ENCODE measurements around the gene ARHGAP26.

Gene ARHGAP26

GRCh38 chr5:143234162-143234842, 464.1 kb downstream of the ARHGAP26 start:
- Histone ChIP-seq H3K36me3 (ENCODE audit: control insufficient read depth in 1 of 2, insufficient read depth in 2 of 2, low read length in 2 of 2) (no peaks in the 10 kb centered on the region), H3K9me3 (ENCODE audit: control insufficient read depth in 1 of 2, low read length in 2 of 2) (no peaks in the 10 kb centered on the region), H3K4me3 (ENCODE audit: low read depth in 1 of 2, low read length in 2 of 2) (no peak overlapping the region), H3K27ac (ENCODE audit: low read length) (no peak overlapping the region), H3K27me3 (ENCODE audit: low read depth, low read length) (no peaks in the 10 kb centered on the region), H3K4me1 (ENCODE audit: control insufficient read depth in 1 of 2, insufficient read depth in 2 of 2, low read length in 2 of 2) (peaks cover 0 to 4% of the 10 kb centered on the region in 2 donors)

DNA sequence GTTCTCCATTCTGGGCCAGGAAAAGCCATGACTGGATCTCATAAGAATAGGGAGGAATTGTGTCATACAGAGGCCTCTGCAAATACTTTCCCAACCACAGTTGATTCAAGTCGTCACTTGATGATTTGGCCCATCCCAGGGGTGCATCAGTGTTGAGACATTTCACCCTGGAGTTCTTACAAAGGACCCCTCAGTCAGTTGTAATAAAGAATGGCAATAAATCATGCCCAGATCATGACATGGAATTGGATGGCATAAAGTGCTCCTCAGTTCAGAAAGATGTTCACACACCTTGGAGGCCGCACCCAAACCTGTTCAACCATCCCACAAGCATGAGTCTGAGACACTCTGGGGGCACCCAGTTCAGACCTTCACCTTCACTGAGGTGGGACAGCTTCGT, 465.2 kb downstream of the ARHGAP26 start:
- no peak overlapping the region for H3K27ac ChIP-seq (ENCODE audit: low read length)

DNA sequence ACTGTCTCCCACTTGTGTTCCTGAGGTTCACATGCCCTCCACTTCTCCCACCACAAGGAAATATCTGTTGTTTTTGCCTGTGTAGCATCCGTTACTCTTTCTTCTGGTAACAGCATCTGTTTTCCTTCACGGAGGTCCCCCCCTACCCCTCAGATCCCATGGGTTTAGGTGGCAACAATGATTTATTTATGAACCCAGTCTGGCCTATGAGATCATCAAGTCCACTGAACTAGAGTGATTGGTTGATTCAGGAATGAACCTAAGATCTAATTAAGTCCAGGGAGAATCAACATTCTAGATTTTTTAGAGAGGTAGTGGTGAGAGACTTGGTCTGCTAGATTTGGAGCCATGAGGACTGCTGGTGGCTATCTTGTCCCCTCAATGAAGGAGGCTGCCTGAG, 466.5 kb downstream of the ARHGAP26 start:
- no peak overlapping the region for H3K27ac ChIP-seq (ENCODE audit: low read length)
- no peaks in the 10 kb centered on the region for H3K36me3 ChIP-seq (ENCODE audit: control insufficient read depth in 1 of 2, insufficient read depth in 2 of 2, low read length in 2 of 2)
- peaks cover 0 to 4% of the 10 kb centered on the region in 2 donors for H3K4me1 ChIP-seq (ENCODE audit: control insufficient read depth in 1 of 2, insufficient read depth in 2 of 2, low read length in 2 of 2)
- no peaks in the 10 kb centered on the region for H3K27me3 ChIP-seq (ENCODE audit: low read depth, low read length)
- no peaks in the 10 kb centered on the region for H3K9me3 ChIP-seq (ENCODE audit: control insufficient read depth in 1 of 2, low read length in 2 of 2)
- H3K4me3 ChIP-seq (ENCODE audit: low read depth in 1 of 2, low read length in 2 of 2): no peak overlapping the region

More for the DNA sequence above, 465.2 kb downstream of the ARHGAP26 start:
- Histone ChIP-seq H3K4me1 (ENCODE audit: control insufficient read depth in 1 of 2, insufficient read depth in 2 of 2, low read length in 2 of 2) (peaks cover 0 to 4% of the 10 kb centered on the region in 2 donors), H3K4me3 (ENCODE audit: low read depth in 1 of 2, low read length in 2 of 2) (no peak overlapping the region), H3K27me3 (ENCODE audit: low read depth, low read length) (no peaks in the 10 kb centered on the region), H3K36me3 (ENCODE audit: control insufficient read depth in 1 of 2, insufficient read depth in 2 of 2, low read length in 2 of 2) (no peaks in the 10 kb centered on the region), H3K9me3 (ENCODE audit: control insufficient read depth in 1 of 2, low read length in 2 of 2) (no peaks in the 10 kb centered on the region)

DNA sequence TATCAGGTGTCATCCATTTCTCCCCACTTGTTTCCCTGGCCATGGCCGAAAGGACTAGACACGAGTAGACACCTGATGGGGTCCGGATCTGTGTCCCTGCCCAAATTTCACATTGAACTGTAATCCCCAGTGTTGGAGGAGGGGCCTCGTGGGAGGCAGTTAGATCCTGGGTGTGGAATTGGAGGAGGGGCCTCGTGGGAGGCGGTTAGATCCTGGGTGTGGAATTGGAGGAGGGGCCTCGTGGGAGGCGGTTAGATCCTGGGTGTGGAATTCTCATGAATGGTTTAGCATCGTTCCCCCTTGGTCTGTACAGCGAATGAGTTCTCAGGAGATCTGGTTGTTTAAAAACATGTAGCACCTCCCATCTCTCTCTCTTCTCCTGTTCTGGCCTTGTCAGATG, 467.5 kb downstream of the ARHGAP26 start:
- H3K27me3 ChIP-seq (ENCODE audit: low read depth, low read length): no peaks in the 10 kb centered on the region
- no peak overlapping the region for H3K4me3 ChIP-seq (ENCODE audit: low read depth in 1 of 2, low read length in 2 of 2)
- H3K9me3 ChIP-seq (ENCODE audit: control insufficient read depth in 1 of 2, low read length in 2 of 2): no peaks in the 10 kb centered on the region
- H3K36me3 ChIP-seq (ENCODE audit: control insufficient read depth in 1 of 2, insufficient read depth in 2 of 2, low read length in 2 of 2): no peaks in the 10 kb centered on the region
- H3K4me1 ChIP-seq (ENCODE audit: control insufficient read depth in 1 of 2, insufficient read depth in 2 of 2, low read length in 2 of 2): peaks cover 0 to 4% of the 10 kb centered on the region in 2 donors
- H3K27ac ChIP-seq (ENCODE audit: low read length): no peak overlapping the region

GRCh38 chr5:143238620-143239019, 468.4 kb downstream of the ARHGAP26 start:
- Histone ChIP-seq H3K27me3 (ENCODE audit: low read depth, low read length) (no peaks in the 10 kb centered on the region), H3K4me3 (ENCODE audit: low read depth in 1 of 2, low read length in 2 of 2) (no peak overlapping the region), H3K27ac (ENCODE audit: low read length) (no peak overlapping the region), H3K9me3 (ENCODE audit: control insufficient read depth in 1 of 2, low read length in 2 of 2) (no peaks in the 10 kb centered on the region), H3K4me1 (ENCODE audit: control insufficient read depth in 1 of 2, insufficient read depth in 2 of 2, low read length in 2 of 2) (peaks cover 2% of the 10 kb centered on the region in 2 donors), H3K36me3 (ENCODE audit: control insufficient read depth in 1 of 2, insufficient read depth in 2 of 2, low read length in 2 of 2) (no peaks in the 10 kb centered on the region)

DNA sequence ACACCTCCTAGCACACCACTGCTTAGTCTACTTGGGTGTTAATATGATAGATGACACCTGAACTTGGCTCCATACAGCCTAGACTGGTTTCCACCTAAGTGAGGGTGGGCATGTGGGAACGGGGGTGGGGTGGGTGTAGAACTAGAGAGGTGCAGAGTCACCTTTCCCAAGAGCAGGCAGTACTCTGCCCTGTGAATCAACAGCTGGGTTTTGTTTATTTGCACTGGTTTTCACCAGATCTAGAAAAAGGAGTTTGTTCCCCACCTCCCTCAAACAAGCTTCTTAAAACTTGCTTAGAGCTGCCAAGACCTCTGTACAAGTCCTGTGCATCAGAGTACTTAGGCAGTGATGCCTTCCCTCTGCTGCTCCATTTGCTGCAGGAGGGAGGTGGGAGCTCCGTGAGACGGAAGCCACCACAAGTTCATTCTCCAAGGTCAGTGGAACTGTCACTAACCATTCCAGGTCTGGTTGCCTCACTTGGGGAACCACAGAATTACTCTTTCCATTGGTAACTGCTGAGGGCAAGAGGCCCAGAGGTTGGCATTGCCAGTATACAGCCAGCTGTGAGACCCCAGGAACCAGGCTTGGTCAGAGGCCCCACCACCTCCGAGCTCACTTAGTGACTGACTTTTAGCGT, 469.8 kb downstream of the ARHGAP26 start:
- no peaks in the 10 kb centered on the region for H3K9me3 ChIP-seq (ENCODE audit: control insufficient read depth in 1 of 2, low read length in 2 of 2)
- no peak overlapping the region for H3K27ac ChIP-seq (ENCODE audit: low read length)
- no peak overlapping the region for H3K4me3 ChIP-seq (ENCODE audit: low read depth in 1 of 2, low read length in 2 of 2)
- H3K4me1 ChIP-seq (ENCODE audit: control insufficient read depth in 1 of 2, insufficient read depth in 2 of 2, low read length in 2 of 2): peaks cover 4 to 9% of the 10 kb centered on the region in 2 donors
- H3K27me3 ChIP-seq (ENCODE audit: low read depth, low read length): no peaks in the 10 kb centered on the region
- H3K36me3 ChIP-seq (ENCODE audit: control insufficient read depth in 1 of 2, insufficient read depth in 2 of 2, low read length in 2 of 2): no peaks in the 10 kb centered on the region

DNA sequence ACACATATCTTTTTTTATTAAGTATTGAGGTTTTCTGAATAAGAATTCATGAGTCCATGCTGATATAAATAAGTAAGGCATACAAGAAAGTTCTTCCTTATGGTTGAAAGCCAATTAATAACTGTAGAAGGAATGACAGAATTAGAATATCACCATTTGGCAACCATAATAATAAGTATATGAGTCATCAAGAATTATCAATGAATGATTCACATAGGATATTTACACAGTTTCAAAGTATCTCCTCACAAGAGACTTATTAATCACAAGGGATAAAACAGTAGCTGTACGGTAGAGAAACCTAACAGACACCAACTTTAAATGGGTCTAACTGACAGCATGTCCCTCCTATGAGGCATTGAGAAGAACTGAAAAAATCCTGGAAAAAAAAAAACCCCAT, 471.7 kb downstream of the ARHGAP26 start:
- H3K36me3 ChIP-seq (ENCODE audit: control insufficient read depth in 1 of 2, insufficient read depth in 2 of 2, low read length in 2 of 2): no peaks in the 10 kb centered on the region
- H3K27me3 ChIP-seq (ENCODE audit: low read depth, low read length): no peaks in the 10 kb centered on the region
- H3K4me3 ChIP-seq (ENCODE audit: low read depth in 1 of 2, low read length in 2 of 2): no peak overlapping the region
- H3K27ac ChIP-seq (ENCODE audit: low read length): no peak overlapping the region
- H3K4me1 ChIP-seq (ENCODE audit: control insufficient read depth in 1 of 2, insufficient read depth in 2 of 2, low read length in 2 of 2): peaks cover 4 to 9% of the 10 kb centered on the region in 2 donors
- H3K9me3 ChIP-seq (ENCODE audit: control insufficient read depth in 1 of 2, low read length in 2 of 2): no peaks in the 10 kb centered on the region

- H3K27ac ChIP-seq (ENCODE audit: low read length): no peak overlapping the region
- peaks cover 4 to 9% of the 10 kb centered on the region in 2 donors for H3K4me1 ChIP-seq (ENCODE audit: control insufficient read depth in 1 of 2, insufficient read depth in 2 of 2, low read length in 2 of 2)
- no peaks in the 10 kb centered on the region for H3K36me3 ChIP-seq (ENCODE audit: control insufficient read depth in 1 of 2, insufficient read depth in 2 of 2, low read length in 2 of 2)
- no peaks in the 10 kb centered on the region for H3K27me3 ChIP-seq (ENCODE audit: low read depth, low read length)
- no peaks in the 10 kb centered on the region for H3K9me3 ChIP-seq (ENCODE audit: control insufficient read depth in 1 of 2, low read length in 2 of 2)
- H3K4me3 ChIP-seq (ENCODE audit: low read depth in 1 of 2, low read length in 2 of 2): no peak overlapping the region
Observed at GRCh38 chr5:143243103-143243502, 472.9 kb downstream of the ARHGAP26 start.

DNA sequence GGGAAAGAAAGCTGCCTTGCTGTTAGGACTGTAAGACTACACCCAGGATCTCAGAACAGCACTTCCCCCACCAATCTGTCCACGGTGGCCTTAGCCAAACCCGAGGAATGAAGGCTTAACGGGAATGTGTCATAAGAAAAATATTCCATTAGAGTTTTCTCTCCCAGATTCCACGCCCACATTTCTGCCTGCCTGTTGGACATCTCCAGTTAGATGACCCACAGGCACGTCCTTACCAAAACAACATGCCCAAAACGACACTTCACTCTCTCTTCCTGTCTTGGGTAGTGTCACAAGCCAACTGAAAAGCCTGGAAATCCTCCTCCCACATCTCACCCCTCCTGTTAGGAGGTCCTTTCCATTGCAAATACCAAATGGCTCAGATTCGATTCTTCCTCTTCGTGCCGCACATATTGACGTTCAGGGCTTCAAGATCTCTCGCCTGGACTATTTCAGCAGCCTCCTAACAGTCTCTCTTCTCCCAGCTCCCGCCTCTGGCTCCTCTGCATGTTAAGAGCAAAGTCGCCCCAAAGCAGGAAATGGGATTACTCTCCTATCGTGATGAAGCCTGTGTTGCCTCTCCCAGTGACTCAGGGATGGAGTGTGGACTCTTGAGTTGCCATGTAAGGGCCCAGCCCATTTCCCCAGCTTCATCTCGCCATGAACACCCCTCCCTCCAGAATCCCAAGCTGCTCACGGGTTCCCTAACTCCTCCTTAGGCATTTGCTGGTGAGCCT, 474.0 kb downstream of the ARHGAP26 start:
- H3K4me3 ChIP-seq (ENCODE audit: low read depth in 1 of 2, low read length in 2 of 2): peak overlapping the region; percentile 38 to 45
- H3K27me3 ChIP-seq (ENCODE audit: low read depth, low read length): no peaks in the 10 kb centered on the region
- H3K27ac ChIP-seq (ENCODE audit: low read length): peak overlapping the region; percentile 88
- H3K4me1 ChIP-seq (ENCODE audit: control insufficient read depth in 1 of 2, insufficient read depth in 2 of 2, low read length in 2 of 2): peaks cover 4 to 9% of the 10 kb centered on the region in 2 donors
- H3K9me3 ChIP-seq (ENCODE audit: control insufficient read depth in 1 of 2, low read length in 2 of 2): no peaks in the 10 kb centered on the region
- no peaks in the 10 kb centered on the region for H3K36me3 ChIP-seq (ENCODE audit: control insufficient read depth in 1 of 2, insufficient read depth in 2 of 2, low read length in 2 of 2)

GRCh38 chr5:143244990-143245389, 474.8 kb downstream of the ARHGAP26 start:
- no peaks in the 10 kb centered on the region for H3K27me3 ChIP-seq (ENCODE audit: low read depth, low read length)
- peak overlapping the region; percentile 88 for H3K27ac ChIP-seq (ENCODE audit: low read length)
- no peaks in the 10 kb centered on the region for H3K9me3 ChIP-seq (ENCODE audit: control insufficient read depth in 1 of 2, low read length in 2 of 2)
- peaks cover 4 to 9% of the 10 kb centered on the region in 2 donors for H3K4me1 ChIP-seq (ENCODE audit: control insufficient read depth in 1 of 2, insufficient read depth in 2 of 2, low read length in 2 of 2)
- no peak overlapping the region for H3K4me3 ChIP-seq (ENCODE audit: low read depth in 1 of 2, low read length in 2 of 2)
- no peaks in the 10 kb centered on the region for H3K36me3 ChIP-seq (ENCODE audit: control insufficient read depth in 1 of 2, insufficient read depth in 2 of 2, low read length in 2 of 2)

- no peak overlapping the region for H3K4me3 ChIP-seq (ENCODE audit: low read depth in 1 of 2, low read length in 2 of 2)
- no peaks in the 10 kb centered on the region for H3K27me3 ChIP-seq (ENCODE audit: low read depth, low read length)
- no peaks in the 10 kb centered on the region for H3K36me3 ChIP-seq (ENCODE audit: control insufficient read depth in 1 of 2, insufficient read depth in 2 of 2, low read length in 2 of 2)
- H3K4me1 ChIP-seq (ENCODE audit: control insufficient read depth in 1 of 2, insufficient read depth in 2 of 2, low read length in 2 of 2): peaks cover 4 to 9% of the 10 kb centered on the region in 2 donors
- no peak overlapping the region for H3K27ac ChIP-seq (ENCODE audit: low read length)
- no peaks in the 10 kb centered on the region for H3K9me3 ChIP-seq (ENCODE audit: control insufficient read depth in 1 of 2, low read length in 2 of 2)
Observed at GRCh38 chr5:143245929-143246561, 475.9 kb downstream of the ARHGAP26 start.
